GM23248 (cell line): ENCODE data around the gene TMEM250.

Experiments used
- EZH2 ChIP-seq: fragments of 200-600 bp; sonication (generic); IDR thresholded peaks from 2 replicates; pipeline ENCODE4 v1.6.1; 2018; ENCODE audit warnings: antibody characterized with exemption, mild to moderate bottlenecking; ENCODE audit not compliant: insufficient read depth, poor library complexity, severe bottlenecking
- EZH2phosphoT487 ChIP-seq: fragments of 200-600 bp; sonication (generic); IDR thresholded peaks from 2 replicates; pipeline ENCODE4 v1.6.1; 2018; ENCODE audit warnings: antibody characterized with exemption, moderate library complexity, mild to moderate bottlenecking, low read depth; ENCODE audit not compliant: insufficient read depth

DNA sequence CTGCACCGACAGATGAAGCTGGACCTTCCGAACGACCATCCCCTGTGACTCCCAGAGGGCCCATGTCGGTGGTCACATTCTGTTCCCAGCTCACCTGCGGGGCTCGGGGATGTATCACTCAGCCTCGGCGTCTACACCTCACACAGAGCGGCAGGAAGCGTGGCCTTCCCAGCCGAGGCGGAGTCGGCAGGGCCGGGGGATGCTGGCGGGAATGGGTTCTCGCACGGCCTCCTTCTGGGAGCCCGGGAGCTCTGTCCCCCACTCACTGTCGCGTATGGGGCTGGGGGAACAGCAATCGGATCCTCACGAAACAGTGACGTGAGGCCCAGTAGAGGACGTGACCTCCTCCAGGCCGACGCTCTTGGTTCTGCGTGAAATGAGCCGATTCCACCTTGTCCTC is 44.0 kb downstream of the TMEM250 start:
- TF ChIP-seq EZH2phosphoT487 (no peak), EZH2 (no peak)
